ENCODE data around the gene ANKRD40.
"Not testable (repeated sequence)": the region's sequence is repeated elsewhere in the genome, so short reads cannot be mapped to it uniquely, and the experiment has no call there.

ANKRD40 gene

GRCh38 chr17:50707289-50708049 lies at the start of gene ANKRD40:
Gene ANKRD40, minus strand, starts transcription at chr17:50707914. Its CDS starts 260 bp downstream, at chr17:50707654.
- peak; percentile 90 to 91 for DNase-seq (ENCODE audit: low read depth in 2 of 2)

DNA sequence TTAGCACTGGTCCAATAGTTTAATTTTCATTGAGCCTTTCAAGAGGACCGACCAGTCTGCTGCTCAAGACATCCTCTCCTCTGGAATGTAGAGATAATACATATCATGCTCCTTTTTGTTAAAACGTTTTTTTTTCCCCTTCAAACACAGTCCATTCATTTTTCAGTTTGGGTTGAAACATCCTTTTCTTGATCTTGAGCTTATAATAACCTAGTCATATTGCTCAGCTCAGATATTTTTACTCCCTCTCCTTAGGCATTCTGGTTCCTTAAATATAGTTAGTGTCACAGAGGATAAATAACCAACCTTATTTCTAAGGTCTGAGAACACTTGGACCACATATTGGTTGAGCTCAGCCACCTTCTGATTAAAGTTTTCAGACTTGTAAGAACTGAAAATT lies 46.8 kb upstream of the ANKRD40 start:
- DNase-seq (ENCODE audit: low read depth in 2 of 2): no peak

DNA sequence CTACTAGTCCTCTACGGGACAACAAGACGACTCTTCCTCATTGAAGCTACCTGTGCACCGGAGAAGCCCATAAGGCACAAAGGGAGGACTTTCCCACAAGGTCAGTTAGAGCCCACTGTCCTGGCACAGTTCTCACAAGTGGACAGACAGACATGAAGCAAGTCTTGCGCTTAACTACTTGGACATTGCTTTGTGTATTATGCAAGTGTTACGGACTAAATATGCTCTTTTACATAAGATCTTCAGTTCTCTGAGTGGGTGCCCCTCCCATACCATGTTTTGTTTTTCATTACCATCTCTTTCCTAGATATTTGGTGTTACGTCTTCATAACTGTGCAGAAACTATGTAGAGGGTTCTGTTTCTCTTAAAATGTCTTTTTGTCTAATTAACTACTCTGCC lies 41.5 kb upstream of the ANKRD40 start:
- no peak for DNase-seq (ENCODE audit: low read depth in 2 of 2)

DNA sequence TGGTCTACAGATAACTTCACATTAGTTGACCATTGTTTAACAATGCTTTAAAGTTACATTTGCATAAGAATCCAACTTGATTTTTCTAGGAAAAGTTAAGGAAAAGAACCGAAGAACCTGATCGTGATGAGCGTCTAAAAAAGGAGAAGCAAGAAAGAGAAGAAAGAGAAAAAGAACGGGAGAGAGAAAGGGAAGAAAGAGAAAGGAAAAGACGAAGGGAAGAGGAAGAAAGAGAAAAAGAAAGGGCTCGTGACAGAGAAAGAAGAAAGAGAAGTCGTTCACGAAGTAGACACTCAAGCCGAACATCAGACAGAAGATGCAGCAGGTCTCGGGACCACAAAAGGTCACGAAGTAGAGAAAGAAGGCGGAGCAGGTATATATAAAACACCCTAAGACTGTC lies 37.9 kb upstream of the ANKRD40 start:
- DNase-seq (ENCODE audit: low read depth in 2 of 2): no peak

- DNase-seq (ENCODE audit: low read depth in 2 of 2): no peak
Measured at GRCh38 chr17:50739098-50739497, 31.4 kb upstream of the ANKRD40 start.

DNA sequence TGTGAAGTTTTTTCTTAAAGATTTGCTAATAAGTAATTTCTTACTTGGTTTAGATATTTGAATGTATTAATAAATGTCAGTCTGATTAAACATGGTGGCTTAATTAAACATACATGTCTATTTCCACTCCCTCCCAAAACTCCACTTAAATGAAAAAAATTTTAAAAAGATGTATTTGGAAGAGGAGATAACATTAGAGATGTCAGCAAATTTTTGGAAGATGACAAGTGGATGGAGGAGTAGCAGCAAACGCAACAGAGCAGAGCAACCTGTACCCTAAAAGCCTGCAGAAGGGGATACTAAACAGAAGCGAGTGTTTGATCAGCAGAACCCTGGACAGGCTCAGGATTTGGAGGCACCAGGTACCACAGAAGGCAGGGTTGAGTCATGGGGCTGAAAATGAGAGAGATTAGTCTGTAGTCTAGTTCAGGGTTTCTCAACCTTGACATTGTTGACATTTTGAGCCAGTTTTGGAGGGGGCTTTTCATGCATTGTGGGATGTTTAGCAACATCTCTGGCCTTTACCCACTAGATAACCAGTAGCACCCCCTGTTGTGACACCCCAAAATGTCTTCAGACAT lies 29.5 kb upstream of the ANKRD40 start:
- DNase-seq (ENCODE audit: low read depth in 2 of 2): no peak

GRCh38 chr17:50735287-50735686 lies 27.6 kb upstream of the ANKRD40 start:
- no peak for DNase-seq (ENCODE audit: low read depth in 2 of 2)

GRCh38 chr17:50731575-50732460 lies 24.1 kb upstream of the ANKRD40 start:
- DNase-seq (ENCODE audit: low read depth in 2 of 2): no peak

- DNase-seq (ENCODE audit: low read depth in 2 of 2): no peak
Measured at GRCh38 chr17:50728881-50729765, 21.4 kb upstream of the ANKRD40 start.

- no peak for DNase-seq (ENCODE audit: low read depth in 2 of 2)
Measured at GRCh38 chr17:50728112-50728429, 20.4 kb upstream of the ANKRD40 start.

DNA sequence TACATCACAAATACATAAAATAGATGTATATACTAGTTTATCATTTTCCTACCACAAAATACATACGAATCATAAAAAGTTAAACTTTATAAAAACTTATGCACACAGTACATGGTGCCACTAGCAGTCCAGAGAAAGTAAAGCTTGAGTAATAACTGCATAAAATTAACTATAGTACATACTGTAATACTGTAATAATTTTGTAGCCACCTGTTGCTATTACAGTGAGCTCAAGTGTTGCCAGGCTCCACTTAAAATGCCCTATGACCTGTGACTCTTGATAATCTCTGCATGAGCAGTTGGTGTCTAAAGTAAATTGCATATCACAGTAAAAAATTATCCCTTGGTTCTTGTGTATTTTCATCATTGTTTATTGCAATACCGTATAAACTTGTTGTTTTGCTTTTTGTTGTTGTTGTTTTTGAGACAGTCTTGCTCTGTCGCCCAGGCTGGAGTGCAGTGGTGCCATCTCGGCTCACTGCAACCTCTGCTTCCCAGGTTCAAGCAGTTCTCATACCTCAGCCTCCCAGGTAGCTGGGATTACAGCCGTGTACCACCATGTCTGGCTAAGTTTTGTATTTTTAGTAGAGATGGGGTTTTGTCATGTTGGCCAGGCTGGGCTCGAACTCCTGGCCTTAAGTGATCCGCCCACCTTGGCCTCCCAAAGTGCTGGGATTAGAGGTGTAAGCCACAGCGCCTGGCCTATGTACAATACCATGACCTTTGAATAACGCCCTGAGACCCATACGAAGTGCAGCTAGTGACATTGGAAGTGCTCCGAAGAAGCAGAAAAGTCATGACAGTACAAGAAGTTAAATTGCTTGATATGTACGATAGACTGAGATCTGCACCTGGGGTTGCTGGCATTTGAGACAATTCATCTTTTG lies 18.3 kb upstream of the ANKRD40 start:
- no peak for DNase-seq (ENCODE audit: low read depth in 2 of 2)

- not testable (repeated sequence) for DNase-seq (ENCODE audit: low read depth in 2 of 2)
Measured at GRCh38 chr17:50724622-50725021, 16.9 kb upstream of the ANKRD40 start.

GRCh38 chr17:50722746-50723145 lies 15.0 kb upstream of the ANKRD40 start:
- DNase-seq (ENCODE audit: low read depth in 2 of 2): no peak

- no peak for DNase-seq (ENCODE audit: low read depth in 2 of 2)
Measured at GRCh38 chr17:50721194-50722010, 13.7 kb upstream of the ANKRD40 start.

GRCh38 chr17:50719924-50720794 lies 12.4 kb upstream of the ANKRD40 start:
- DNase-seq (ENCODE audit: low read depth in 2 of 2): no peak

DNA sequence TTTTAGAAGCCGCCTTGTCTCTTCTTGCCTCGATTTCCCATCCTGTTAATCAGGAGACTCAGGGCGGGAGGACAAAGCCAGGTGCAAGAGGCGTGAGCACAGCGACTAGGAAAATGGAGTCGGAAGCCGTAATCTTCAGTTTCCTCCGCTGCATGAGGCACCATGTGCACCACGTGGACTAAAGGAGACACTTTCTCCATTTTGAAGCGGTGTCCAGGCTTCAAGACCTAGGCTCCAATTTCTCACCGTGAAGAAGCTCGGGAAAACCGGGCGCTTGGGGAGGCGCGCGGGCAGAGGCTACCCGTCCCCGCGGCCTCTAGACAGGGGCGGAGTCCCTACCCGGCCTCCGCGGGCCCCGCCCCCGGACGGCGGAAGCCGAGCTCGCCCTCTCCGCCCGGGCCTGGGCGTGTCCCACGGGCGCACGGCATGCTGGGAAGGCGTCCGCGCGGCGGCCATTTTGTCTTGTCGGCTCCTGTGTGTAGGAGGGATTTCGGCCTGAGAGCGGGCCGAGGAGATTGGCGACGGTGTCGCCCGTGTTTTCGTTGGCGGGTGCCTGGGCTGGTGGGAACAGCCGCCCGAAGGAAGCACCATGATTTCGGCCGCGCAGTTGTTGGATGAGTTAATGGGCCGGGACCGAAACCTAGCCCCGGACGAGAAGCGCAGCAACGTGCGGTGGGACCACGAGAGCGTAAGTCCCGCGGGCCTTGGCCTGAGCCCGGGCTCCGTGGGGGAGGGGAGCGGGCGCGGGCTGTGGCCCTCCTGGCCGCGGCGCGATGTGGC lies 11.6 kb upstream of the ANKRD40 start, which contains the start of gene LUC7L3:
Gene LUC7L3, plus strand, starts transcription at position 460 of the 780 bp plus-strand sequence. Its CDS starts 130 bp downstream, at position 590.
- DNase-seq (ENCODE audit: low read depth in 2 of 2): peak; percentile 83 to 89

DNA sequence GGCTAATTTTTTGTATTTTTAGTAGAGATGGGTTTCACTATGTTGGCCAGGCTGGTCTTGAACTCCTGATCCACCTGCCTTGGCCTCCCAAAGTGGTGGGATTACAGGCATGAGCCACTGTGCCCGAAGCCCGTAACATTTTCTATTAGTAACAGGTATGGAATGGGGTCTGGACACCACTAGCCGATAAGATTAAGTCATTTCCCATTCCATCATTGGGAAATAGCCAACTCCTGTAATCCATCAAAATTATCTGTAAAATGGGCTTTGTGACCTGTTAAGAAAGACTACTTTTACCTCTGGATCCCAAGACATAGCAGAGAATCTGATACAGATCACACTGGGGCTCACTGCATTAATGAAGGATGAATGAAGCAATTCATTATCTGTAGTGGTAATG lies 7.8 kb upstream of the ANKRD40 start:
- DNase-seq (ENCODE audit: low read depth in 2 of 2): no peak

- no peak for DNase-seq (ENCODE audit: low read depth in 2 of 2)
Measured at GRCh38 chr17:50712641-50713040, 4.9 kb upstream of the ANKRD40 start.

Measured in fibroblast of skin of left quadriceps (primary cell).